Activated T-cell treated with anti-CD3 and anti-CD28 coated beads for 24 hours (primary cell): ENCODE data around the gene SLC25A42.
A peak's percentile ranks its signal among the peaks of the same experiment; 100 is the strongest.
"Not testable (repeated sequence)": the region's sequence is repeated elsewhere in the genome, so short reads cannot be mapped to it uniquely, and the experiment has no call there.

Experiments
- DNase-seq: peaks from one replicate; pipeline ENCODE4 v3.0.0-alpha.2; 2020; ENCODE audit warnings: low read depth

Gene SLC25A42

GRCh38 chr19:19135713-19136112 is 71.9 kb downstream of the SLC25A42 start:
- DNase-seq, result not testable (repeated sequence)

DNA sequence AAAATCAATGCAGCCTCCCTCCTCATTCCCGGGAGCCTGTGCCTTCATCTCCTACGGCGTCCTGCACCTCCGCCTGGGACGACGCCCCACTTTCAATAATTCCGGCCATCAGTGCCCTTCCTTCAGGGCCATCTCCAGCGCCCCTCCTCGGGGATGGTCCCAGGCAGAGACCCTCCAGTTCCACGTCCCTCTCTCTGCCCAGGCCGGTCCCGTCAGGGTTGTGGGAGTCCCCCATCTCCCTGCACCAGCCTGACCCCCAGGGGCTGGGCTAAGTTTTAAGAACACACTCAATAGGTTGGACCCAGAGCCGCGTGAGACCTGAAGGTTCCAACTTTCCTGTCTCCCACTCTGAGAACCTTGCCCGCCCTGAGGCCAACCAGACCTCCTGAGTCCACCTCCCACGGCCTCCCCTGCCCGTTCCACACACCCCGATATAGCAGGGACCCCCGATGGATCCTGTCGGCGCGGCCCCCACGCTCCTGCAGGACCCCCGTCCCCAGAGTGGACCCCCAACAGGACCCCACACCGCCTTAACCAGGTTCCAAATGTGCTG is 73.8 kb downstream of the SLC25A42 start:
- no peak for DNase-seq

DNA sequence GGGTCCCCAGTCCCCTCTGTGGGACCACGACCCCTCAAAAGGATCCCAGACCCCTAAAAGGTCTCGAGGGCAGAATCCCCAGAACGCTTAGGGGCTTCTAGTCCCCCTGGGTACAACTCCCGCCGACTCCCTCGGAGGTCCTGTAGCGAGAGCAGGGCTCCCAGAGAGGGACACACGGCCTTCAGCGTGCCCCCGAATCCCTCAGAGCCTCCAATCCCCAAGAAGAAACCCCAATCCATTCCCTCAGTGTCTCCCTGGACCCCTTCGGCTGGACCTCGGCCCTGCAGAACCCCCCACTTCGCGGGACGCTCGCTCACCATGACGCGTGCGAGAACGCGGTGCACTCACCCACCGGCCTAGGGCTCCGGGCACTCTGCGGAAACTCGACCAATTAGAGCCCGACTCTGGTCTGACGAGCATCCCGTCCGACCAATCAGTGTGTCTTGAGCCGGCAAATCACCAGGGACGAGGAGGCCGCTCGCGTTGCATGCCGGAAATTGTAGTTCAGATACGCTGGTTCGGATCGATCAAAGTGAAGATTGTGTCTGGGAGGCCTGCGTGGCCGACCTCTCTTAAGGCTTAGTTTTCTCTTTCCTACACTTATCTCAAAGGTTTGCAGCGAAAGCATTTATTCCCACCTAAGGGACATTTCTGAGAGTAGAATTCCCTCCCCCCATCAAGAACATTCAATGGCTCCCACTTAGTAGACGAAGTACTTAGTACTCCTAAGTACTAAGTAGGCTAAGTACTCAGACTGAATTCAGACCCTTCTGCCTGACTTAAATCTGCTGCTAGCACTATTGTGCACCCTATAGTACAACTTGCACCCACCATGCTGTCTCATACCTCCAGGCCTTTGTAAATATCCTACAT is 74.6 kb downstream of the SLC25A42 start, which contains the start of gene TMEM161A:
TMEM161A (minus strand) TSS at position 370 of the 873 bp plus-strand sequence; CDS start at position 320, 50 bp downstream.
- DNase-seq, result peak; percentile 95

- DNase-seq, result no peak
Measured at GRCh38 chr19:19139876-19140229, 76.1 kb downstream of the SLC25A42 start.

GRCh38 chr19:19140476-19140875 is 76.7 kb downstream of the SLC25A42 start:
- no peak for DNase-seq

- no peak for DNase-seq
Measured at GRCh38 chr19:19142347-19142746, 78.6 kb downstream of the SLC25A42 start.

GRCh38 chr19:19145281-19145680 is 81.5 kb downstream of the SLC25A42 start:
- no peak for DNase-seq

GRCh38 chr19:19145684-19146608 is 82.2 kb downstream of the SLC25A42 start:
- peak; percentile 81 for DNase-seq

GRCh38 chr19:19146865-19147264 is 83.1 kb downstream of the SLC25A42 start:
- DNase-seq, result no peak

- no peak for DNase-seq
Measured at GRCh38 chr19:19147344-19147743, 83.5 kb downstream of the SLC25A42 start.

GRCh38 chr19:19148504-19148903 is 84.7 kb downstream of the SLC25A42 start:
- not testable (repeated sequence) for DNase-seq

DNA sequence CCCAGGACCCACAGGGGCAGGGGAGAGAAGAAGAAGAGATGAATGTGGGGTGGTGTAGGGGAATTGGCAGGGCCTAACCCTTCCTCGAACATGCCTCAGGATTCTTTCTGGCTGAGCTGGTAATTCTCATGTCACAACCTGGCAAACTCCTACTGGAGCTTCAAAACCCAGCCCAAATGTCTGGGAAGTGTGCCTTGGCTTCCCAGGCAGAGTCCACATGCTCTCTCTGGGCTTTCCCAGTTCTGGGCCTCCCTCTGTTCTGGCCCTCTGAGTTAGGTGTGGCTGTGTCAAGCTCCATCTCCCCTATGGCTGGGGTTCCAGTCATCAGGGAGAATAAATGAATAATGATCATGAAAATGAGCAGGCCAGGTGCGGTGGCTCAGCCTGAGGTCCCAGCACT is 85.6 kb downstream of the SLC25A42 start:
- DNase-seq, result no peak

- DNase-seq, result no peak
Measured at GRCh38 chr19:19151418-19151817, 87.6 kb downstream of the SLC25A42 start.

- no peak for DNase-seq
Measured at GRCh38 chr19:19152668-19153384, 89.0 kb downstream of the SLC25A42 start.

DNA sequence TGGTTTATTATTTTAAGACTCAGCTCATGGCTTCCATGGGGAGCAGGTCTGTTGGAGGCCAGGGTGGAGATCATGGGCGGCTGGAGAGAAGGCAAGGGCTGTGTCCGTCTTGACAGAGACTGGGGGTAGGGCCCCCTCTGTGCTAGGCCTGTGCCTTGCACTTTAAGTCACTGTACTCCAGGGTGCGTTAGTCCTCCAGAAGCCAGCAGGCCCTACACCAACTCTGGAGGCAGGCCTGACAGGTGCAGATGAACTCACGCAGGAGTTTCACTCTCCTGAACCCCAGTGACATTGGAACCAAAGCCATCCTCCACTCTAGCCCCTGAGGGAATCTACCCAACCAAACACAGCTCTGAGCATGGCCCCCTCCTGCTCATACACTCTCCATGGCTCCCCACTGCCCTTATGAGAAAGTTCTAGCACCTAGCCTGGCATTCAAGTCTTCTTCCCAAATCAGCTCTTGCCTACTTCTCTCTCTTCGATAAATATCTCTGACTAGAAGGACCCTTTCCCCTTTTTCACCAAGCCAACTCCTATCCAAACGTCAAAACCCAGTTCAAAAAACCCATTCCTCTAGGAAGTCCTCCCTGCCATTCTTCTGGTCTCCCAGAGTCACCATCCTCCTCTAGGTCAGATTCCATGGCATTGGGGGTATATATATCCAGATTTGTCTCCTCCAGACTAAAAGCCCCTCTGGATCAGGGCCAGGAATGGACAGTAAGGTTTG is 91.1 kb downstream of the SLC25A42 start:
- DNase-seq, result no peak

- DNase-seq, result no peak
Measured at GRCh38 chr19:19155495-19156219, 91.9 kb downstream of the SLC25A42 start.

DNA sequence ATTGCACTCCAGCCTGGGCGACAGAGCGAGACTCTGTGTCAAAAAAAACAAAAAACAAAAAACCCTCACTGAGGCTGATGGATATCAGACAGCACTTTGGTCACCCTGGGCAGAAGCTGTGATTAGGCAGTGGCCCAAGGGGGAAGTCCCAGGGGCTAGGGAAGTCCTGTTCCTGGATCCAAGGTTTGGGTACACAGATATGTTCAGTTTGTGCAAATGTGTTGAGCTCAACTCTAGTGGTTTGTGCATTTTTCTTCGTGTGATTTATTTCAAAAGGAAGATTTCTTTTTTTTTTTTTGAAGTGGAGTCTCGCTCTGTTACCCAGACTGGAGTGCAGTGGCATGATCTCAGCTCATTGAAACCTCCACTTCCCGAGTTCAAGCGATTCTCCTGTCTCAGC is 94.0 kb downstream of the SLC25A42 start:
- no peak for DNase-seq

DNA sequence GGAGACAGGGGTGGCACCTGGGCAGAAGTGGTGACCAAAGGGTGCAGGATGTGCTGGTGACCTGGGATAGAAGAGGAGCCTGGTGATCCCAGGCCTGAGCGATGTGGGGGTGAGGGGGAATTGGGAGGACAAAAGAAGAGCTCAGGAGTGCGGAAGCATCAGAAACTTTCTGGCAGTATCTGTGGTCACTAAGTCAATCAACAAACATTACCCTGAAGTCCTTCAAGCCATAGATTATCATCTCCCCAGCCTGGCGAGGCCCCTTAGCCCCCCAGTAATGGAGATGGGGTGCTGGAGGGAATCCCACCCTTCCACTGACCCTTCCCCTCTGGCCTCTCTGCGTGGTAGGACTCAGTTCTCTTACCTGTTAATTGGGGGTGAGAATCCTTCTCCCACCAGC is 95.7 kb downstream of the SLC25A42 start:
- no peak for DNase-seq

DNA sequence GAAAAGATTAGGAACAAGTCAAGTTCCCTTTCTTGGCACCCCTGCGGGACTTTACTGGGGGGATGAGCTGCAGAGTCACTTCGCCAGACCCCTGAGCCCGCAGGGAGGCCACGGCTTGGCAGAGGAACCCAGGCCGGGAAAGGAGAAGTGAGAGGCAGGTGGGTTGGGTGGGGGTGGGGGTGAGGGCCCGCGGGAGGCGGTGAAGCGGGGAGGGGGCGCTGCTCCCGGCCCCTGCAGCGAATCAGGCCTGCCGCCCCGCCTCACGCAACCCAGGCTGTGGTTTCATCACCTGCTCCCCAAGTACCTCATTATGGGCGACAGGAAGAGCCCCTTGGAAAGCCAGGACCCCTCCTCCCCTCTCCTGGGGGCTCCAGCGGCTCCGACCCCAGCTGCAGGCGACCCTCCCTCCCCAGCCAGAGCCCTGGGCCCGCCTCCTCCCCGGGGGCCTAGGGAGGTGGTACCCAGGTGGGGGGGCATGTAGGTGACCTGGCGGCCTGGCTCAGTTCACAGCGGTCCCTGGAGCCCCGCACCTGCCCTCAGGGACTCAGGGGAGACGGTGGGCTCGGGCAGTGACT is 96.8 kb downstream of the SLC25A42 start:
- no peak for DNase-seq

DNA sequence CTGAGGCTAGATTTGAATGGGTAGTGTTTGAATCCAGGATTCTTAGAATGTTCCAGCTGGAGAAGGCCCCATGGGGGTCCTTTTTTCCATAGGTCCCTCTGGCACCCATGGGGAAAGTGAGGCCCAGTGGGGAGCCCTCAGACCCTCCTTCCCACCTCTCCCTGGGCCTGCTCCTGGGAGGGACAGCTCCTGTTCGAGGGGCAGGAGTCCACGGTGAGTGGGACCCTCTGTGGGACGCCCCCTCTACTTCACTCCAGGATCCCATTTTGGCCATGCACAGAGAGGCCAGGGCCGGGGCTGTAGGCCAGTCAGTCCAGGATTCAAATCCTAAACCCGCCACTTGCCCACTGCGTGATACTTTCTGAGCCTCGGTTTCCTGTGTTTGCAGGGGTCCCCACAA is 98.7 kb downstream of the SLC25A42 start:
- no peak for DNase-seq
